ENCODE results near the gene MAP3K20. TPM values are rescaled to one million over a fixed set of nuclear protein-coding genes. Genes with fewer than 3 reads are reported as not detected.

MAP3K20 gene
- total RNA-seq, 4 donors from 2014 or later, result 43.0 to 76.1 (median 65.2) TPM

DNA sequence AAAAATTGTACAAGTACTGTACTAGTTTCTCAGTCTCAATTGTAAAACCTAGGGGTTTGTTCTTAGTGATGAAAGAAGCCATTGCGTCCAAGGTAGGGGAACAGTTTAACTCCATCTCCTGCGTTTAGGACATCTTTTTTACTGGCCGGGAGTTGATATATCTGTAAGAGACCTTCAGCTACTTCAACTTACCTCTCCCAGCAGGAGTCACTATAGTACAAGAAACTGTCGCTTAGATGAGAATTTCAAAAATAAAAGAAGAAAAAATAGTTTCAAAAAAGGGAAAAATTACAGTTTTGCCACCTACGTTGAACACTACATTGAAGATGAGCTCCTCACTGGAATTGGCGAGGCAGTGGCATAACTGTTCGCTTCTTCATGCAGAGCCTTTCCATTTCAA, 122.7 kb downstream of the MAP3K20 start:
- TF ChIP-seq CTCF (IDR thresholded peaks at IDR 0.05; ENCODE audit: low read depth), result no peak

DNA sequence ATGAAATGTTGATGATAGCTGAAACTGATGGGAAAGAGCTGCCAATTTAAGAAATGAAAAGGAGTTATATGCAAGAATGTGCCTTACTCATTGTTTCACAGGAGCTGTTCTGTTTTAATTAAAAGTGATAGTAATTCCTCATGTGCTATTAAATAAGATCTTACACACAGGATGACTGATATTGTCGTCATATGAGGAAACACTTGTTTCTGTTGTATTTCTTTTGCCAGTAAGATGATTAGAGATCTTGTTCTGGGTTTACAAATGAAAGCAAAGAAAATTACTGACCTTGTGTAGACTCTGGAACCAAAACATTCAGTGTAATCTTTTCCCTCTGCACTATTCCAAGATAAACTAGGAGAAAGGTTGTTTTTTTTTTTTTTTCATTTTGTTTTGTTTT, 123.6 kb downstream of the MAP3K20 start:
- TF ChIP-seq CTCF (IDR thresholded peaks at IDR 0.05; ENCODE audit: low read depth), result no peak

GRCh38 chr2:173202570-173202969, 126.9 kb downstream of the MAP3K20 start:
- TF ChIP-seq CTCF (IDR thresholded peaks at IDR 0.05; ENCODE audit: low read depth), result no peak

GRCh38 chr2:173204316-173204715, 128.7 kb downstream of the MAP3K20 start:
- TF ChIP-seq CTCF (IDR thresholded peaks at IDR 0.05; ENCODE audit: low read depth), result no peak

GRCh38 chr2:173205375-173205774, 129.7 kb downstream of the MAP3K20 start:
- no peak for TF ChIP-seq CTCF (IDR thresholded peaks at IDR 0.05; ENCODE audit: low read depth)

- no peak for TF ChIP-seq CTCF (IDR thresholded peaks at IDR 0.05; ENCODE audit: low read depth)
Measured at GRCh38 chr2:173210270-173211196, 134.9 kb downstream of the MAP3K20 start.

GRCh38 chr2:173213181-173213580, 137.5 kb downstream of the MAP3K20 start:
- no peak for TF ChIP-seq CTCF (IDR thresholded peaks at IDR 0.05; ENCODE audit: low read depth)
